C1 segment of cervical spinal cord (tissue), 14 donors: ENCODE results near the gene OR51F1.
"Not testable (repeated sequence)": the region's sequence is repeated elsewhere in the genome, so short reads cannot be mapped to it uniquely, and the experiment has no call there.

Source experiments
- DNase-seq, 14 donors: peaks; one replicate each; lab custom pipeline; 2025; lab: John Stamatoyannopoulos, UW

OR51F1 gene, protein sequence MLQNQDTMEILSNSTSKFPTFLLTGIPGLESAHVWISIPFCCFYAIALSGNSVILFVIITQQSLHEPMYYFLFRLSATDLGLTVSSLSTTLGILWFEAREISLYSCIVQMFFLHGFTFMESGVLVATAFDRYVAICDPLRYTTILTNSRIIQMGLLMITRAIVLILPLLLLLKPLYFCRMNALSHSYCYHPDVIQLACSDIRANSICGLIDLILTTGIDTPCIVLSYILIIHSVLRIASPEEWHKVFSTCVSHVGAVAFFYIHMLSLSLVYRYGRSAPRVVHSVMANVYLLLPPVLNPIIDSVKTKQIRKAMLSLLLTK

DNA sequence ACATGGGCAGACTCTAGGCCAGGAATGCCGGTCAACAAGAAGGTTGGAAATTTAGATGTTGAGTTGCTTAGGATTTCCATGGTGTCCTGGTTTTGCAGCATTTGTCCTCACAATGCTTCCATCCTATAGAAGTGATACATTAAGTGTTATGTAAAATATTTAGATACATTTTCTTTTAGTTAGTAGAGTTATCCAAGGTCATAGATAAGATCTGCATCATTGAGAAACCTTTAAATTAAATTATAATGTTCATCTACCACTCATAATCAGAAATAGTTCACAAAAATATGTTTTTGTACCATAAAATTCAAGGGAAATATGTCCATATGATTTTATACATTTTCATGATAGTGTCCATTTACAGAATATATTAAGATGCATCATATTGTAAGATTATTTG is at the start of gene OR51F1:
Gene OR51F1 (minus strand): TSS at position 101 of the 400 bp plus-strand sequence. CDS start 0 bp downstream, at position 101.
- no peak for DNase-seq

DNA sequence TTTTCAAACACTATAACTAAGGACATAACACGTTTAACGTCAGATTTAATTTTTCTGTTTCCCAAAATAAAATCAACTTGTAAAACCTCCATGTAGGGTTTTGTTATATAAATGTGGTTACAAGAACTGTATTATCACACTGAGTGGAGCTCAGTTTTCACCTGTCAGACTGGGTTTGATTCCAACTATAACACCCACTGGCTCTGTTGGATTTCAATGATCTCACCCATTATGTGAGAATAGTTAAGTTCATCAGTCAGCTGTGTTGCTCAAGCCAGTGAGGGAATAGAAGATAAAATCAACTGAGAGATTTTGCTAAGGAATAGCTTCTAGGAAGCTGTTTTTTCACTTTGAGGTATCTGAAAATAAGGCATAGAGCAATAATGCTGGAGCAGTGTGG is 39.5 kb upstream of the OR51F1 start:
- DNase-seq = no peak

DNA sequence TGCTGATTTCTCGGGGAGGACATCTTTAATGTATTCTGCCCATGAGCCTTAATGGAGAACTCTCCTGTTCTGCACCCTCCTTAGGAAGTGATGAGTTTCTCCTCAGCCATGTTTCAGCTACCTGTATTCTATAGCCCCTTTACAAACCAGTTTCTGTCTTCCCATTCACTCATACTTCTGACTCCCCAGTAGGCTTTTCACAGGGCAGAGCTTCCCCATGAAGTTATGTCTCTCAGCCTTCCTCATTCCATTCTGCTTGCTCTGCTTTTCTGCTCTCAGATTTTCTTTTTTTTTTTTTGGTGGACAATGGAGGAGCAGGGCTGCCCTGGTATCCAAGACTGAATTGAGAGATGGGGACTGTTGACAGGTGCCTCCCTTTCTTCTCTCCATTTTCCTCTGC is 38.7 kb upstream of the OR51F1 start:
- DNase-seq = no peak

DNA sequence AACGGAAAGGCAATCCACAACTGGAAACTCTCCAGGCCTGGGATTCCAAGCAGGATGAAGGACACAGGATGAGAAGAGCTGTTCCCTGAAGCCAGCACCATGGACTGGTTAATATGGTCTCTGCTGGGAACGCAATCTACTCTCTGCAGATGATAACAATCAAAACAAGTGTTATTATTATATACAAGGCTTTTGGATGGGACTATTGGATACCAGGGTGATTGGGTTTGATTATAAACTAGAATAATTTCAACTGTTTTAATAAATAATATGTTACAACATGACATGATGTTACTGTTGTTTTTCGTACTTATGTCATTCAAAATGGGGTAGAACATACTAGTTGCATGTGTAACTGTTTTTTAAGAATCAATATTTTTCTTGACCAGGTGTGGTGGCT is 34.5 kb upstream of the OR51F1 start, which contains the start of gene OR52R1:
Gene OR52R1 (minus strand): TSS at position 101 of the 400 bp plus-strand sequence. CDS start 0 bp downstream, at position 101.
- no peak for DNase-seq

DNA sequence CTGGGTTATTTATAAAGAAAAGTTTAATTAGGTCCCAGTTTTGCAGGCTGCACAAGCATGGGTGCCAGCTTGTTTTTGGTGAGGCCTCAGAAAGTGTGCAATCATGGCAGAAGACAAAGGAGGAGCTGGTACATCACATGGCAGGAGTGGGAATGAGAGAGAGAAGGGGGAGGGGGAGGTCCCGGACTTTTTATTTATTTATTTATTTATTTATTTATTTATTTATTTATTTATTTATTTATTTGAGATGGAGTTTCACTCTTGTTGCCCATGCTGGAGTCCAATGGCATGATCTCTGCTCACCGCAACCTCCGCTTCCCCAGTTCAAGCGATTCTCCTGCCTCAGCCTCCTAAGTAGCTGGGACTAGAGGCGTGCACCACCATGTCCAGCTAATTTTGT is 31.6 kb upstream of the OR51F1 start:
- DNase-seq = not testable (repeated sequence)

DNA sequence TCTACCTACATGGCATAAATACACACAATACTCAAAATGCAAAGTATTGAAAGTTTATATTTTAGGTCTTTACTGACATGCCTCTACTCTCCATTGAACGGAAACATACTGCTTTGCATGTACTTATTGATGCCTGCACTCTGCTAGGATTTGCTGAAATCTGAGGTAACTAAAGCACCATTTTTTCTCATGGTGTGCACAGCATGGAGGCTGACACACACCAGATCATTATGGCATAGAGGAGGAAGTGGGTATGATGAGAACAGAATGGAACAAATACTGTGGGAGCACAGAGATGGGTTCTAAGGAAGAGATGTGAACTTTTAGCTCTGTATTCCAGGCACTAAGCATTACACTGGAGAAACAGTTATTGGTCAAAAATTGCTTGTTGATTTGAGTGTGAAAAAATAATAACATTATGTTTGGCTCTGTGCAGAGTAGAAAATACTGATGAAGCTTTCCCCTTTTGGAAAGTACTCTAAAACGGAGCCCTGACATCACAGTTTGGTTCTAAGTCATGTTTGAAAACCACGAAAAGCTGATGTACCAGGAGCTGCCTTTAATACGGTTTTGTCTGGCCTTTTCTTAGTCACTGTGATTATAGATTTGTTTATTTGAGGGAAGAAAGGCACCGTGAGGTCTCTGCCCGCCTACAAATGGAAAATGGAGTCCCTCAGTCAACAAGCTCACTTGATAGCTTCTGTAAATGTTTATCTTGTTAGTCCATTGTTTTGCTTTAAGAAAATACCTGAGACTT is 28.9 kb upstream of the OR51F1 start:
- no peak for DNase-seq

DNA sequence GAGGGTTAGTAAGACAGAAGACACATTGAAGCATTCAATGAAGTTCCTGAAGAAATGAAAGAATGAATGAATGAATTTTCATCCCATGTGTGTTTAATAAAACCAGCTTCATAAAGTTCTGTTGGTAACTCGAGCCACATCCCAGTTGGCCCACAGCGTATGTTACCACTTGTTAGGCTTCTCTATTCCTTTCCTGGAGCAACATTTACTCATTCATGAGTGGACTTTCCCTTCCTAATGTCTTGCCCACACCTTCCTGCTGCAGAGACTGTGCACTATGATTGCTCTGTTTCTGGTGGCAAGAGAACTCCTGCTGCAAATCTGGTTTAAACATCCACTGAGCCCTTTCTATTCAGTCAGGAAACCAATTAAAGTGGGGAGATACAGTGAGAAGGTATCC is 27.5 kb upstream of the OR51F1 start:
- DNase-seq = no peak

DNA sequence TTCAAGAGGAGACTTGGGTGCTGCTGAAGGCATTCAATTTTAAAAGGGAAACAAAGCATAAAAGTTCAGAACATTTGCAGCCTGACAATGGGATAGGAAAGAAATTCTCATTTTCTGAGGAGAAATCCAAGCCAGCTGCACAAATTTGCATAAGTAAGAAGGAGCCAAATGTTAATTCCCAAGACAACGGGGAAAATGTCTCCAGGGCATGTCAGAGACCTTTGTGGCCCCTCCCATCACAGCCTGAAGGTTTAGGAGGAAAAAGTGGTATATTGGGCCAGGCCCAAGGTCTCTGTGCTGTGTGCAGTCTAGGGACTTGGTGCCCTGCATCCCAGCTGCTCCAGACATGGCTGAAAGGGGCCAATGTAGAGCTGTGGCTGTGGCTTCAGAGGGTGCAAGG is 12.7 kb upstream of the OR51F1 start:
- DNase-seq = no peak

DNA sequence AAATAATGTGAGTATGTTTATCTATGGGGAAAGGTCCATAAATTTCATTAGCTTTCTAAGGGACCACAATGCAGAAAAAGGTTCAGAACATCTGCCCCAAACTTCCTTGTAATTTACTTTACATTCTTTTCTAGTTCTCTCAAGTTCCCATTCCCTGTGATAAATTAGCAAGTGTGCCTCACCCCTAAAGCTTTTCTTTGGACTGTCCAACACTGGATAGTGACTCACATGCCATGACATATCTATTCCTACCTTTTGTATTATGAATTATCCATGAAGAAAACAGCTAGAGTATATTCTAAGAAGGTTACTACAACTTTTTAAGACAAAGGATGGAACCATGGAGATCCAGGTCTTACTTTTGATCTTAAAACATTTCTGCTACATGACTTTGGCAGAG is 1.6 kb downstream of the OR51F1 start:
- DNase-seq = no peak

DNA sequence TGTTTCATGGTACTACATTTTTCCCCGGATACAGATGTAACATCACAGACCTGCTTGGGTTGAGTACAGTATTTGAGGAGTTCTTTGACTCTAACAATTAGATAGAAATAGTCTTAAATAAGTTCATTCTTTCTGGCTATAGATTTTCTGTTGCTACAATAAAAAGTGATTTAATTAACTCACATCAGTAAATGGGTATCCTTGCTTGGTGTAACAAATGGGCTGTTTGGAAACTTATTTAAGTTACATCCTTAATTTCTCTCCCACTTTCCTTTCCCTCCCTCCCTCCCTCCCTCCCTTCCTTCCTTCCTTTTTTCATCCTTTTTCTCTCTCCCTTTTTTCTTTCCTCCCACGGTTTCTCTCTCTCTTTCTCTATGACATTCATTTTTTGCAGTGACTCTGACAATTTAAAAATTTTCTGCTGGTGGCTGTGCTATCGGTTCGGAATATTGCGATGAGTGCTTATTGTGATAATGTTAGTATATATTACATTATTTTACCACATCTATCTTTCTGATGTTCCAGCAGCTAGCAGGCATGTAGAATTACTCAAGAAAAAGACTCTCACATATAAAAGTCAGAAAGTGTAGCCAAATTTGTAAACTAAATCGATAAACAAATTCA is 3.2 kb downstream of the OR51F1 start:
- DNase-seq = no peak

DNA sequence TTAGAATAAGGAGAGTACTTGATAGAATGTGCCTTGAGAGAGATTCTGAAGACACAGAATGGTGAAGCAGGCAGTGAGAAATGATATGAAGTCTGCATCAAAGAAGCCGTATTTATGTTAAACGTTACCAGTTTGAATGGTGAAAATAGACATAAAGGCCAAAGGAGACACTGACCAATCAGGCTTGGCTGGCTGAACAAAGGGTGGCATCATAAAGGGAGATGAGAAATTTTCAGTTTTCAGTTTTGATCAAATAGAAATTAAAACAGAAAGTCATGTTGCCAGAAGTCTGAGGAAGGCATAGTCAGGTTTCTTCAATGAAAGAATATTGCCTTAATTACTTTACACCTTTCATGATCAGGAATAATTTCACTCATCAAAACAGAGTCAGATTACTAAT is 6.6 kb downstream of the OR51F1 start:
- no peak for DNase-seq

DNA sequence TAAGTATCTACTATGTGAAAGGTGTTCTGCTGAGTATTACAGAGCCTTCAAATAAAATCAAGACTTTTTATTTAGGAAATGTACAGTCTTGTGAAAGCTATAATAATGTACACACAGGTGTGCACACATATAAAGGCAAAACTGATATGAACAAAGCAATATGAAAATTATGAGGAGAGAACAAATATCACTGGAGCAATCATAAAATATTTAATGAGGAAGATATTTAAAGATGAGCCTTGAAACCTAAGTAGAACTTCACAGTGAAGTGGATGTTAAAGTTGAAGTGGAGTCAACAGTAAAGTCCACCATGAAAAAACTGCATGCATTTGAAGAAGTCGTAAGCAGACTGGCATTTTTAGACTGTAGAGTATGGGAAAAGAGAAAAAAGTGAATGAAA is 18.5 kb downstream of the OR51F1 start:
- DNase-seq = no peak

DNA sequence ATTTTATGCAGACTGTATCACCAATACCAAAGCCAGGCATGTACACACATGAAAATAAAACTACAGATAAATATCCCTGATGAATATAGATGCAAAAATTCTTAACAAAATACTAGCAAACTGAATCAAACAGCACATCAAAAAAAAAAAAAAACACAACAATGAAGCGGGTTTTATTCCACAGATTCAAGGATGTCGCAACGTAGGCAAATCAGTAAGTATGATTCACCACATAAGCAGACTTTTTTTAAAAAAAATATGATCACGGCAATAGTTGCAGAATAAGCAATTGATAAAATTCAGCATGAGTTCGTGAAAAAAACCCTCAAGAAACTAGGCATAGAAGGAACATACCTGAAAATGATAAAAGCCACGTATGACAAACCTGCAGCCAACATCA is 21.3 kb downstream of the OR51F1 start:
- DNase-seq = no peak

DNA sequence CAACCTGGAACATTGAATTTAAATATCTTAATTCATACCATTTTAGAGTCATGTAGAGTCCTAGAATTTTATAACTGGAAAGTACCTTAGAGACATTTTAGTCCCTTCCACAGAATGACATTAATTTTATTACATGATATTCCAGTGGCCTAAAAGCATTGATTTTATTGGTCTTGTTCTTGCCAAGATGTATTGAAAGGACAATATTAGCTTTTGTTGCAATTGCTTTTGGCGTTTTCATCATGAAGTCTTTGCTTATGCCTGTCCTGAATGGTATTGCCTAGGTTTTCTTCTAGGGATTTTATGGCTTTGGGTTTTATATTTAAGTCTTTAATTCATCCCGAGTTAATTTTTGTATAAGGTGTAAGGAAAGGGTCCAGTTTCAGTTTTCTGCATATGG is 29.0 kb downstream of the OR51F1 start:
- no peak for DNase-seq

DNA sequence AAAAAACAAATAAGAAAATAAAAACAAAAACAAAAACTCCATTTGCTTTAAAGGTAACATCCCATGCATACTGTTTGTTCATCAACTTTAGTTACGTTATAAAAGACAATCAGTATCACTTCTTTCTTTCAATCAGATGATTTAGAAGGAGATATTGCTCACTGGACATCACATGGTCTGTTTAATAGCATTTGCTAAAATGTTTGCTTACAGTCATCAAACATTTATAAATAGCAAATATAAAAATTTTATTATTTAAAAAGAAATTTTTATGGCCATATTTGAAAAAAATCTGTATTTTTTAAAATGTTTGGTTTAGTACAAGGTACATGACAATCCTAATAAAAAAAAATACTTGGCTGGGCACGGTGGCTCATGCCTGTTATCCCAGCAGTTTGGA is 42.6 kb downstream of the OR51F1 start:
- no peak for DNase-seq

DNA sequence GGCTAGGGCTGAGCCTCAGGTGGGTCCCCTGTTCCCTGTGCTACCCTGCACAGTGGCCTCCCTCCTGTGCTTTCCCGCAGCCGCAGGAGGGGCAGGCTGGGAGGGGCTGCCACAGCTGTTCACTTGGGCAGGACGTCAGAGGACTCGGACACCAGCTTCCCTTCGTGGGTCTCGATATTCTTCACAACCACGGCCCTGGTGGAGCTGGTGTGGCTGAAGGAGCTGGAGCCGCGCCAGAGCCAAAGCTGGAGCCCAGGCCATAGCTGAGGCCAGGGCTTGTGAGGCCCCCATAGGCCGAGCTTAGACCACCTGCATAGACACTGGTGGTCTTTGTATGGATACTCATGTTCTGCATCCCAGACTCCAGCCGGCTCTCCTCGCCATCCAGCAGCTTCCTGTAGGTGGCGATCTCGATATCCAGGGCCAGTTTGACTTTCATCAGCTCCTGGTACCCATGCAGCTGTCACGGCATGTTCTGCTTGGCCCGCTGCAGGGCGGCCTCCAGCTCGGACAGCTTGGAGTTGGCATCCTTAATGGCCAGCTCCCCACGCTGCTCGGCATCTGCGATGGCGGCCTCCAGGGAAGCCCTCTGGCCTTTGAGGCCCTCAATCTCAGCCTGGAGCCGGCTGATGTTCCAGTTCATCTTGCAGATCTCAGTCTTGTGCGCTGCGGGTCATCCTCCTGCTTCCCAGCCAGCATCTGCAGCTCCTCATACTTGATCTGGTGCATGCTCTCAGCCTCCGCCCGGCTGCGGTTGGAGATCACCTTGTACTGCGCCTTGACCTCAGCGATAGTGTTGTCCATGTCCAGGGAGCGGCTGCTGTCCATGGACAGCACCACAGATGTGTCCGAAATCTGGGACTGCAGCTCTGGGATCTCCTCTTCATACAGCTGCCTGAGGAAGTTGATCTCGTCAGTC is 46.9 kb downstream of the OR51F1 start:
- DNase-seq = not testable (repeated sequence)
